BLaER1 (cell line): Measurements from ENCODE around the gene ADCY10.
A peak's percentile ranks its signal among the peaks of the same experiment; 100 is the strongest.

Experiments used
- H3K27ac ChIP-seq: shearing (Covaris generic); formaldehyde crosslinking; 2 replicates; pipeline ENCODE4 v1.8.1; 2022
- H3K27me3 ChIP-seq: shearing (Covaris generic); formaldehyde crosslinking; 2 replicates; pipeline ENCODE4 v1.8.1; 2022
- H3K36me3 ChIP-seq: shearing (Covaris generic); formaldehyde crosslinking; 2 replicates; pipeline ENCODE4 v1.8.1; 2022
- H3K4me1 ChIP-seq: shearing (Covaris generic); formaldehyde crosslinking; 2 replicates; pipeline ENCODE4 v1.8.1; 2022
- H3K4me2 ChIP-seq: shearing (Covaris generic); formaldehyde crosslinking; 2 replicates; pipeline ENCODE4 v1.8.1; 2022
- H3K4me3 ChIP-seq: shearing (Covaris generic); formaldehyde crosslinking; 2 replicates; pipeline ENCODE4 v1.8.1; 2022
- H3K9ac ChIP-seq: shearing (Covaris generic); formaldehyde crosslinking; 2 replicates; pipeline ENCODE4 v1.8.1; 2022
- H3K9me3 ChIP-seq: shearing (Covaris generic); formaldehyde crosslinking; 2 replicates; pipeline ENCODE4 v1.8.1; 2022
- H4K20me1 ChIP-seq: shearing (Covaris generic); formaldehyde crosslinking; 2 replicates; pipeline ENCODE4 v1.8.1; 2022
- Cebpa-rat ChIP-seq: shearing (Covaris generic); IDR thresholded peaks from 2 replicates; pipeline ENCODE4 v1.8.1; 2022

The ADCY10 gene

DNA sequence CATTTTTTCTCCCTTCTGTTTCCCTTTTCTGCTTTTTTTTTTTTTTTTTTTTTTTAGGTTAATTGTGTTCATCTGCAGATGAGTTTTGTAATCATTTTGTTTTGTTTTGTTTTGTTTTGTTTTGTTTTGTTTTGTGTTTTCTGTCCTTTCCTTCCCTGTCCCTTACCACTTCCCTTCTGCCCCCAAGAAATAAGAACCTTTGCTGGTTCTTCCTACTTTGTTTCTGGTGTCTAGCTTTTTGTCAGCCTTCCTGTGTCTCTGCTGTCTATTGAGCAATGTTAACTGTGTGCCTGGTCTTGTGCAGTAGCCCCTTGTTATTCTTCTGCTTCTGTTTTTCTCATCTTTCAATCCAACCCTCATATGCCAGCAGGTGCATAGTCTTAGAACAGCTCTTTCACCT lies 146.2 kb downstream of the ADCY10 start:
- Histone ChIP-seq H3K4me1 (peaks cover 15% of the 10 kb centered on the region; the same call in 1 of the 2 replicates), H3K4me3 (no peak overlapping the region), H3K9ac (no peak overlapping the region), H3K4me2 (no peak overlapping the region), H3K36me3 (peaks cover 73% of the 10 kb centered on the region), H3K27me3 (no peaks in the 10 kb centered on the region), H3K9me3 (peaks cover 33% of the 10 kb centered on the region), H4K20me1 (no peaks in the 10 kb centered on the region), H3K27ac (no peak overlapping the region)
- no peak for TF ChIP-seq Cebpa-rat

DNA sequence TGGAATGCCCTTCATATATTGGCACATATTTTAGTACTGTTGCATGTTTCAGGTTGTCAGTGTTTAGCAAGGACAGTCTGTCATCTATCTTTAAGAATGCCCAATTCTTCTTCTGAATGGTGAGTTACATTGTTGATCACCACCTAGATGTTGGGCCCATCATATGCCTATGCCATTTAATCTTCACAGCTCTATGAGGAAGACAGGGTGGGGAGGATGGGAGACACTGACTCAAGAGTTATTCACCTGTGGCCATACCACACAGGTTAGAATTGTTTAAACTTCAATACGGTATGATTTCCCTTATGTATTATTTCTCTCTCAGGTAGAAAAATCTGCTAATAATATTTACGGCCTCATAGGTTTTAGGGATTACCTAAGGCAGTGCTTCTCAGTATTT lies 147.4 kb downstream of the ADCY10 start:
- H3K36me3 ChIP-seq, result peaks cover 61% of the 10 kb centered on the region
- H3K9me3 ChIP-seq, result peaks cover 24% of the 10 kb centered on the region
- H3K4me3 ChIP-seq, result no peak overlapping the region
- H3K9ac ChIP-seq, result no peak overlapping the region
- TF ChIP-seq Cebpa-rat, result no peak
- H3K4me1 ChIP-seq, result peaks cover 27% of the 10 kb centered on the region
- no peaks in the 10 kb centered on the region for H3K27me3 ChIP-seq
- no peak overlapping the region for H3K4me2 ChIP-seq
- H4K20me1 ChIP-seq, result peaks cover 6% of the 10 kb centered on the region; the same call in 1 of the 2 replicates
- H3K27ac ChIP-seq, result no peak overlapping the region

DNA sequence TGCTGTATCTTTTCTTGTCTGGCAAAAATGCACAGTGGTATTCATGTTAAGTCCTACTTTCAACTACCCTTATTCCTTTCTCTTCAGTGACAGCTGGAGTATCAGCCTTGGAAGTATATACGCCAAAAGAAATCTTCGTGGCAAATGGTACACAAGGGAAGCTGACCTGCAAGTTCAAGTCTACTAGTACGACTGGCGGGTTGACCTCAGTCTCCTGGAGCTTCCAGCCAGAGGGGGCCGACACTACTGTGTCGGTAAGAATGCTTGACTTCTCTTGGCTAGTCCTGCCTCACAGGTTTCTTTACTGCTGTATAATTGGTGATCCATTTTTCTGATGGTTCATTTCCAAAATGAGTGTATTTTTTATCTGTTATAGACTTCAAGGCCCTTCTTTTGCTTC lies 148.4 kb downstream of the ADCY10 start:
- Histone ChIP-seq H3K4me1 (peaks cover 37% of the 10 kb centered on the region), H4K20me1 (peaks cover 11% of the 10 kb centered on the region; the same call in 1 of the 2 replicates), H3K36me3 (peaks cover 52% of the 10 kb centered on the region)

DNA sequence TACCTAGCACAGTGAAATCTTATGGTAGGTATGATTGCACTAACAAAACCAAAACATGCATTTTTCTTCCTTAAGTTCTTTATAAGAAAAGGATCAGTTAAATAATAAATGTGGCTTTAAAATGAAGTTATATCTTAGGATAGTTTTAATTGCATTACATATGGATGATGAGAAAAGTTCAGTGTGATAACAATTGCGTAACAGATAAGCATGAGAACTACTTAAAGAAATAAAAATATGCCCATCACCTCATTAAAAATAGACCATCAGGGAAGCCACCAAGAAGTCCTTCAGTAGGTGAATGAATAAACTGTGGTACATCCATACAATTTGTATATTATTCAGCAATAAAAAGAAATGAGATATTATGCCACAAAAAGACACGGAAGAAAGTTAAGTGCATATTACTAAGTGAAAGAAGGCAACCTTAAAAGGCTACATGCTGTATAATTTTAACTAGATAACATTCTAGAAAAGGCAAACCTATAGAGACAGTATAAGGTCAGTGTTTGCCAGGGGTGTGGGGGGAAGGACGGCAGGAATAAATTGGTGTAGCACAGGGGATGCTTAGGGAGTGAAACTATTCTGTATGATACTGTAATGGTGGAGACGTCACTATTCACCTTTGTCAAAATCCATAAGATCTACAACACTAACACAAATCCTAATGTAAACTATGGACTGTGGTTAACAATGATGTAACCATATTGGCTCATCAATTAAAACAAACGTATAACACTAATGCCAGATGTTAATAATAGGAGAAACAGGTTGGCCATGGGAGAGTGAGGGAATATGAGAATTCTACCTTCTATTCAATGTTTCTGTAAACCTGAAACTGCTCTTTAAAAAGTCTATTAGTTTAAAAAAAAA lies 149.2 kb downstream of the ADCY10 start:
- Histone ChIP-seq H3K4me1 (peaks cover 40% of the 10 kb centered on the region), H3K4me2 (no peak overlapping the region), H3K9me3 (peaks cover 11% of the 10 kb centered on the region), H3K27ac (no peak overlapping the region), H3K27me3 (no peaks in the 10 kb centered on the region), H4K20me1 (peaks cover 11% of the 10 kb centered on the region; the same call in 1 of the 2 replicates), H3K4me3 (no peak overlapping the region), H3K9ac (no peak overlapping the region), H3K36me3 (peaks cover 48% of the 10 kb centered on the region)
- TF ChIP-seq Cebpa-rat, result peak; percentile 28; the same call in 1 of the 2 replicates

More for the DNA sequence above, 148.4 kb downstream of the ADCY10 start:
- peaks cover 14% of the 10 kb centered on the region for H3K9me3 ChIP-seq
- no peak overlapping the region for H3K4me2 ChIP-seq
- TF ChIP-seq Cebpa-rat, result no peak
- H3K9ac ChIP-seq, result no peak overlapping the region
- no peak overlapping the region for H3K27ac ChIP-seq
- H3K4me3 ChIP-seq, result no peak overlapping the region
- H3K27me3 ChIP-seq, result no peaks in the 10 kb centered on the region

DNA sequence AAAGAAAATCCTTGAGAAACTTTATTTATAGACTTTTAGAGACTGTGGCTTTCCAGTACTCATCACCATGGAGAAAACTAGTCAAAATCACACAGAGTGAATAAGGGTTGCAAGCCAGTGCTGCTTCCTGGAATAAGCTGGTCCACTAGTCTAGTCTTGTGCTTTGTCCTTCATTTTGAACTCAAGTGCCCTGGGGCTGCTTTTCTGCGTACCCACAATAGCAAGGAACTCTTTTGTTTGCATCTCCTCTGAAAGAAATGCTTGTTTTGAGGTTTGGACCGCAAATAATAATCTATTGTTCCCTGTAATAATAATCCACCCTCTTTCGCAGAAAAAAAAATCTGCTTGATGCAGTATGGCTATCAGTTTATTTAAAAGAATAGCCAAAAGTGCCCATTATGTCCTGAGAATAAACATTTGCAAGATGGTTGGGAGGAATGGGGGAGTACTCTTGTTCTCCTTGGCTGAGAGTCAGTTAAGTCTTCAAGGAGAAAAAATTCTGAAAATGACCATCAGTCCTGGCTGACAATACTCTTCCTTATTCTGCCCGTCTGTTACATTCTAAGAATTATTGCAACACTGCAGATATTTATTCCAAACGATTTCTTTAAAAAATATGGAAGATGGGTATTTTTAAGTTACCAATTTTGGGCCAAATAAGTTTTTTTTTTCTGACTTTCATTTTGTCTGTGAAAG lies 150.3 kb downstream of the ADCY10 start:
- Histone ChIP-seq H3K9me3 (peaks cover 9% of the 10 kb centered on the region), H3K4me1 (peaks cover 44% of the 10 kb centered on the region), H3K36me3 (peaks cover 42% of the 10 kb centered on the region), H4K20me1 (peaks cover 11% of the 10 kb centered on the region; the same call in 1 of the 2 replicates), H3K27ac (no peak overlapping the region), H3K4me2 (no peak overlapping the region), H3K9ac (no peak overlapping the region), H3K4me3 (no peak overlapping the region), H3K27me3 (no peaks in the 10 kb centered on the region)
- TF ChIP-seq Cebpa-rat, result no peak

DNA sequence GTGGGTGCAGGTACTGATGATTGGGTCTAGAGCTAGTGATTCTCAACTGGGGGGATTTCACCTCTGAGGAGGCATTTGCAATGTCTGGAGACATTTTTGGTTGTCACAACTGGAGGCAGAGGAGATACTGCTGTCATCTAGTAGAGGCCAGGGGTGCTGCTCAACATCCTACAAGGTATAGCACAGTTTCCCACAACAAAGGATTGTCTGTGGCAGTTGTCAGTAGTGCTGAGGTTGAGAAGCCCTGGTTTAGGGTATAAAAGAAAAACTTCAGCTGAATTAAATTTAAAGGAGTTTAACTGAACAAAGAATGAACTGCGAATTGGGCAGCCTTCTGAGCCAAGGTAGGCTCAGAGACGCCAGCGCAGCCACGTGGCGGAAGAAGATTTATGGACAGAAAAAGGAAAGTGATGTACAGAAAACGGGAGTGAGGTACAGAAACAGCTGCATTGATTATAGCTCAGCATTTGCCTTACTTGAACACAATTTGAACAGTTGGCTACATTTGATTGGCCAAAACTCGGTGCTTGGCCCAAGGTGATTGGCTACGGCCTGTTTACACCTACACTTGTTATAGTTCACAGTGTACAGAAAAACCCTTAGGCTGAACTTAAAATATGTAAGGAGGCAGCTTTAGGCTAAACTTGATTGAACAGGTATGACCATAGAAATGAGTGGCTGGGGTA lies 151.7 kb downstream of the ADCY10 start:
- peak overlapping the region; percentile 40; the same call in 1 of the 2 replicates for H3K27ac ChIP-seq
- peaks cover 9% of the 10 kb centered on the region for H3K9me3 ChIP-seq
- peaks cover 11% of the 10 kb centered on the region; the same call in 1 of the 2 replicates for H4K20me1 ChIP-seq
- peak overlapping the region; percentile 58 for H3K4me2 ChIP-seq
- H3K4me3 ChIP-seq, result no peak overlapping the region
- no peak for TF ChIP-seq Cebpa-rat
- H3K4me1 ChIP-seq, result peaks cover 59% of the 10 kb centered on the region
- 0 out of 2 replicates have a peak overlapping the region, but pooled peaks have one; percentile 40 for H3K9ac ChIP-seq
- peaks cover 27% of the 10 kb centered on the region for H3K36me3 ChIP-seq
- H3K27me3 ChIP-seq, result no peaks in the 10 kb centered on the region

DNA sequence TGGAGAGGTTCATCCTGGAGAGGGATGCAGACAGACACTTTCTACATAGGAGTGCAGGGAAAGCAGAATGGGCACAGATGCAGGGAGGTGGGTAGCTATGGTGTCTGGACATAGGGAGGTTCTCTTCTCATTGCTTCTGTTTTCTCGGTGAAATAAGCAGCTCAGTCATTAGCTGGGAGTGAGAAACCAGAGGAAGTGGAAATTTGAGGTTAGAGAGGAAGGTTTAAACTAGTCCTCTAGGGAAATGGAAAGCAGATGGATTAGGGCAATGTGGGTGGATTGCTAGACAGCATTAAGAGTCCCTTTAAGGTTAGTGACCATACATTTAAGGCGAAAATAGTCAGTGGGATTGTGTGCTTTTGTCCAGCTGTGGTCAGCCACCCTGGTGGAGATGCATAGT lies 152.5 kb downstream of the ADCY10 start:
- Histone ChIP-seq H3K9me3 (peaks cover 9% of the 10 kb centered on the region), H3K4me2 (peak overlapping the region; percentile 58), H3K36me3 (peaks cover 19% of the 10 kb centered on the region), H3K27me3 (no peaks in the 10 kb centered on the region), H3K4me1 (peaks cover 67% of the 10 kb centered on the region), H3K4me3 (no peak overlapping the region), H3K27ac (peak overlapping the region; percentile 40; the same call in 1 of the 2 replicates), H3K9ac (peak overlapping the region; percentile 40; the same call in 1 of the 2 replicates), H4K20me1 (peaks cover 11% of the 10 kb centered on the region; the same call in 1 of the 2 replicates)
- no peak for TF ChIP-seq Cebpa-rat
